ENCODE measurements around the gene PLEKHG4. TPM values are rescaled to one million over a fixed set of nuclear protein-coding genes. Genes with fewer than 3 reads are reported as not detected.

The PLEKHG4 gene
- total RNA-seq, 1 experiment from 2014 or later = 2.5 TPM

DNA sequence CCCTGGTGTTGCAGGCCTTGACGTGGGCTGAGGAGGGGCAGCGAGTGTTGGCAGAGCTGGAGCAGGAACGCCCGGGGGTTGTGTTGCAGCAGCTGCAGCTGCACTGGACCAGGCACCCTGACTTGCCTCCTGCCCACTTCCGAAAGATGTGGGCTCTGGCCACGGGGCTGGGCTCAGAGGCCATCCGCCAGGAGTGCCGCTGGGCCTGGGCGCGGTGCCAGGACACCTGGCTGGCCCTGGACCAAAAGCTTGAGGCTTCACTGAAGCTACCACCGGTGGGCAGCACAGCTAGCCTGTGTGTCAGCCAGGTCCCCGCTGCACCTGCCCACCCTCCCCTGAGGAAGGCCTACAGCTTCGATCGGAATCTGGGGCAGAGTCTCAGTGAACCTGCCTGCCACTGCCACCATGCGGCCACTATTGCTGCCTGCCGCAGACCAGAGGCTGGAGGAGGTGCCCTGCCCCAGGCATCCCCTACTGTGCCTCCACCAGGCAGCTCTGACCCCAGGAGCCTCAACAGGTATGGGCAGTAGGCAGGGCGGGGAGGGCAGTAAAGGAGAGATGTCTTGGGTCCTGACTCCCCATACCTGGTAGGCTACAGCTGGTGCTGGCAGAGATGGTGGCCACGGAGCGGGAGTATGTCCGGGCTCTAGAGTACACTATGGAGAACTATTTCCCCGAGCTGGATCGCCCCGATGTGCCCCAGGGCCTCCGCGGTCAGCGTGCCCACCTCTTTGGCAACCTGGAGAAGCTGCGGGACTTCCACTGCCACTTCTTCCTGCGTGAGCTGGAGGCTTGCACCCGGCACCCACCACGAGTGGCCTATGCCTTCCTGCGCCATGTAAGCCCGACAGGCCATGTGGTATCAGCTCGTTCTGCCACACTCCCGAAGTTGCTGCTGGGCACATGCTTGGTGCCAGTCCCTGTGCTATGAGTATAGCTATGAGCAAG is 5.6 kb downstream of the PLEKHG4 start:
- peak; percentile 50 for DNase-seq (ENCODE audit: low read depth)

DNA sequence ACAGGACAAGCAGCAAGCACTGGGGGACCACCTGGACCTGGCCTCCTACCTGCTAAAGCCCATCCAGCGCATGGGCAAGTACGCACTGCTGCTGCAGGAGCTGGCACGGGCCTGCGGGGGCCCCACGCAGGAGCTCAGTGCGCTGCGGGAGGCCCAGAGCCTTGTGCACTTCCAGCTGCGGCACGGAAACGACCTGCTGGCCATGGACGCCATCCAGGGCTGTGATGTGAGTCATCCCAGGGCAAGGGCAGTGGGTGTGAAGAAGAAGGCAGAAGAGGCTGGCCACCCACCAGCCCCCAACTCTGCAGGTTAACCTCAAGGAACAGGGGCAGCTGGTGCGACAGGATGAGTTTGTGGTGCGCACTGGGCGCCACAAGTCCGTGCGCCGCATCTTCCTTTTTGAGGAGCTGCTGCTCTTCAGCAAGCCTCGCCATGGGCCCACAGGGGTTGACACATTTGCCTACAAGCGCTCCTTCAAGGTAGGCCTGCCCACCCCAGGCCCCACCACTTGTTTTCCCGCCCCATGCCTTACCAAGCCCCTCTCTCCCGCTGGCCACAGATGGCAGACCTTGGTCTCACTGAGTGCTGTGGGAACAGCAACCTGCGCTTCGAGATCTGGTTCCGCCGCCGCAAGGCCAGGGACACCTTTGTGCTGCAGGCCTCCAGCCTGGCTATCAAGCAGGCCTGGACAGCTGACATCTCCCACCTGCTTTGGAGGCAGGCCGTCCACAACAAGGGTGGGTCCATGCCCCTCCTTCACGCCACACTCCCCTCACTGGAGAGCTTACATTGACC is 7.3 kb downstream of the PLEKHG4 start:
- peak; percentile 80 for DNase-seq (ENCODE audit: low read depth)

DNA sequence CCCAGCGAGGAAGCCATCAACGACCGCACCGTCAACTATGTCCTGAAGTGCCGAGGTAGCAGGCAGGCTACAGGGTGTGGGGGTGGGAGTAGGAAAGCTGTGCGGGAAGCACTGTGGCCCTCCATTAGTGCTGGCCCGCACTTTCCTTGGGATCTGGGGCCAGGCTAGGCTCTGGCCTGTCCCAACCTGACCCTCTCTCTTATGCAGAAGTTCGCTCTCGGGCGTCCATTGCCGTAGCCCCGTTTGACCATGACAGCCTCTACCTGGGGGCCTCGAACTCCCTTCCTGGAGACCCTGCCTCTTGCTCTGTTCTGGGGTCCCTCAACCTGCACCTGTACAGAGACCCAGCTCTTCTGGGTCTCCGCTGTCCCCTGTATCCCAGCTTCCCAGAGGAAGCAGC is 8.6 kb downstream of the PLEKHG4 start:
- no peak for DNase-seq (ENCODE audit: low read depth)

DNA sequence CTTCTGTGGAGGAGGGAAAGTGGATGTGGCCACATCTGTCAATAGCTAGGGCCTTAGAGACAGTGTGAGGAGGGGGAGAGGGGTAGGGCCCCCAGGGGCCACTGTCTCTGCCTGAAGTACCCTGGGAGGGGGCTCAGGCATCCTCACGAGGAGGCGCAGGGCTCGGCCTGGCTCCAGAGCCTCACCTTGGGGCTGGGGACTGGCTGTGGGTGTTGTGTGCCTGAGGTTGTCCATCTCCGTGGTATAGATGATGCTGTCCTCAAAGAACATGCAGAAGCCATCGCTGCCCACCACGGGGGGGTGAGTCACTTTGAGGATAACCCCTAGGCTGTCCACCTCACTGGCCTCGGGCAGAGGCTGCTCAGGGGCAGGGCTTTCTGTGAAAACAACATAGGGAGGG is 12.1 kb downstream of the PLEKHG4 start:
- no peak for DNase-seq (ENCODE audit: low read depth)

DNA sequence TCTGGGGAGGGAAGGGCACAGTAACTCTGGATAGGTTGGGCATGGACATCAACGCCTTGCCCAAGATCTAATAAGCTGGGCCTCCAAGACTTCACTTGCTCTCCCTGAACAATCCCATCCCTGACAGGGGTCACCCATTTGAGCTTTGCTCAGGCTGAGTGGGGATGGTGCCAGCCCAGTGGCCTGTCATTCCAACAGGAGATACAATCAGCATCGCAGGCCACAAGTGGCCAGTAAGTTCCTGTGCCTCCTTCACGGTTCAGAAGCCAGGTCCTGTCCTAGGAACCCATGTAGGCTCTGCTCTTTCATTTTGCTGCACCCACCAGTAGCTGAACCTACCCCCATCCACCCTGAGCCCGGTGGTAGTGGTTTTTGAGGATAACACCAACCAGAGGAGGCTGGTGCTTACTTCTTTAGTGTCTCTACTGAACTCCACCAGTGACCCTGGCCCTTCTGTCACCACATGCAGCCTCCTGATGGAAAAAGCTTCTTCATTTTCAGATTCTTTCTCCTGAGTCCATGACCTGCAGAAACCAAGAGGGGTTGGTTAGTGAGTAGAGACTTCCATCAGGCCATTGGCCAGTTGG is 14.9 kb downstream of the PLEKHG4 start:
- DNase-seq (ENCODE audit: low read depth) = no peak

DNA sequence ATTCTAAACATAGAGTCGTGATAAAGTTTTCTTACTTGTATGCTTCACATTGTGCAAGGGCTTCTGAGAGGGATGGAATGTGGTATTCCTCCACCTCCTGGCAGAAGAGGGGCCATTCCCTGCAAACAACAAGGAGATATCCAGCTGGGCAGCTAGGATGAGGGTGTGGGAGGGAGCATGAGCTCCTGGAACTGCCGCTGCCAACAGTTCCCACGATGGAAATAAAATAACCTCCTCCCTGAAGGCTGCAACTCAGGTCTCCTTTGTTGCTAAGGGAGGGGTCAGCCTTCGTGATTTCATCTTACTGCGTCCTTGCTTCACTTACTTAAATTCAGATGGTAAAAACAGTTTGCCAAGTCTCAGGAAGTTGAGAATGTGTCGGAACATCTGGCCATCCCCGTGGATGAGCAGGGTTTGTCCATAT is 15.6 kb downstream of the PLEKHG4 start:
- DNase-seq (ENCODE audit: low read depth) = no peak

DNA sequence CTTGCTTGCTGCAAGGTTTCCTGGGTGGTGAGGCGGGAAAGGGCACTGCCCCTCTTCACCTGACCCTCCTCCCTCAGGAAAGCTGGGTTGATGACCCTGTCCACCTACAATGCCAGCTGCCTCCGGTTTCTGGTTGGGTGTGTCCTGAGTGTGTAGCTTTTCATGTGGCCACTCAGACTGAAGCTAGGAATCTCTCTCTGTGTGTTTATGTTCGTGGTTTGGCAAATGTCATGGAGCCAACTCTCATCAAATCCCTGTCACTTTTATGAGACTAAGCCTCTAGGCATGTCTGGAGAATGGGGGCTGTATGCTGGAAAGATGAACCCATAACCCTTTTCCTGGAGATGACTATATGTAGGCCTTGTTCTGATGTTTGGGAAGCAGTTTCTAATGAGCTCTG is 17.1 kb downstream of the PLEKHG4 start:
- peak; percentile 92 for DNase-seq (ENCODE audit: low read depth)

DNA sequence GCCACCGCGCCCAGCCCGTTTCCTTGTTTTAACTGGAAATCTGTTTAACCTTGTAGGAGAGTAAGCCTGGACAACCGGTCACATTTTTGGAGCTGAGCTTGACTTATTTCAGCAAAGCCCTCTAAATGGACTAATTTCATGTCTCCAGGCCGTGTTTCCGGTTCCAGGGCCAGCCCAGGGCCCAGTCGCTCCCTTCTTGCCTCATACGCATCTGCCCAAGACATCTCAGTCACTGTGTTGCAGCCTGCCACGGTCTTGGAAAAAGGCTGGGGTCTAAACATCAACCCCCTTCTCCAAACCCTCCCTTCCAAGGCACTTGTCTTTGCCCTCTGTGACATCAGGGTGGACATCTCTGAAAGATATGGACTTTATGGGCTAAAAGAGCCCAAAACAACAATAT is 18.9 kb downstream of the PLEKHG4 start:
- DNase-seq (ENCODE audit: low read depth) = no peak

DNA sequence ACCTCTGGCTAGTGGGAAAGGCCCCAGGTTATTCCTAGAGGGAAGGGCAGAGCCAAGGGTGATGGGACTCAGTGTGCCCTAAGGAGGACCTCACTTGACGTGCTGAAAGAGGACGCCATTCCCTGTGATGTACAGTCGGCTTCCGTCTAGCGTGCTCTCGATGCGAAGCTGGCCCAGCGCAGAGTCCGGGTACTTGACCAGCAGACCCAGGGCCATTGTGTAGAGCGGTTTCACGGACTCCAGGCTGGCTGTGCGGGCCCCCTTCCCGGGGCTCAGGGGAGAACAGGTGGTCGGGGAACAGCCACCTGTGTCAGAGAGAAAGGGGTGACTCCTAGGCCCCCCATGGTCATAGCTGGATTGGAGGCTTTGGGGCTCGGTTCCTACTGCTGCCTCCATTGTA is 19.9 kb downstream of the PLEKHG4 start:
- no peak for DNase-seq (ENCODE audit: low read depth)

DNA sequence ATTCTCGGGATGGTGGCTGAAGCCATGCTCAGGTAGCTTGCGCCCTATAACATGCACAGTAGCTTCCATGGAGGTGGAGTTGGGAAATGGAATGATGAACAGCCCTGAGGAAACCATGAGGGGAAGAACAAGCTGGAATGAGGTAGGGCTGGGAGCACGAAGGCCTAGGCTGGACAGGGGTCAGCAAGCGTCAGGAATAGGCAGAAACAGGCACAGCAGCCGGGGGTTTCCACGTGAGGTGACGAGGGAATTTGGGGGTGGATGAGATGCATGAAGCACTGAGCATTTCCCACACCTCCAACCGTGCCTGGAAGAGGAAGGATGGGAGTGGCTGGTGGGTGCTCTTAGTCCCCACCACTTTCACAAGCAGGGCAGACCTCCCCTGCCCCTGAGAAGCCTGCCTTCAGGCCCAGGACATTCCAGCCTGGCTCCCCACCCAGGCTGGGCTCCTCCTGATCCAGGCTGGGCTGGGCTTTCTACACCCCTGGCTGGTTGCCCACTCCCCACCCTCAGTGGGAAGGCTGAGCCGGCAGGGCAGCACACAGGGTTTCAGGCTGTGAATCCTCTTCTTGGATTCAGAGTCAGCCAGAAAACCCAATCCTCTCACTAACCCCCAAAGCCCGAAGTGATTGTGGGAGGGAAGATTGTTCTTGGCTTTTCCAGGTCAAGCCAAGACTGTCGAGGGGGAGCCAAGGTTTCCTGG is 21.9 kb downstream of the PLEKHG4 start:
- no peak for DNase-seq (ENCODE audit: low read depth)

DNA sequence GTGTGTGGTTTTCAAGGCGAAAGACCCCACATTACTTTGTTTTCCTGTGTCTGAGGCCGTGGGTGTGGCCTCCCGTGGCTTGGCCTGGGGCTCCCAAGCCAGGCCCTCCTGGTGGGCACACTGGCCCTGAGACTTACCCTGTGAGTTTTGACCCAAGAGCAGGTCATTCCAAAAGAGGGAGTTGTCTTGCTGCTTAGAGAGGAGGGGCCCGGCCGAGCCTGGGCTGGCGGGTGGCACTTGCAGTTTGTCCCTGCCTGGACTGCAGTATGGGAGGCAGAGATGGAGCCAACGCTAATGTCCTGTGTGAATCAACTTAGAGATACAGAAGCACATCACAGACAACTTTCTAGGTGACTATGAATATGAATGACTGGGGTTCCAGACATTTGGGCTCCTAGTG is 22.7 kb downstream of the PLEKHG4 start:
- no peak for DNase-seq (ENCODE audit: low read depth)

DNA sequence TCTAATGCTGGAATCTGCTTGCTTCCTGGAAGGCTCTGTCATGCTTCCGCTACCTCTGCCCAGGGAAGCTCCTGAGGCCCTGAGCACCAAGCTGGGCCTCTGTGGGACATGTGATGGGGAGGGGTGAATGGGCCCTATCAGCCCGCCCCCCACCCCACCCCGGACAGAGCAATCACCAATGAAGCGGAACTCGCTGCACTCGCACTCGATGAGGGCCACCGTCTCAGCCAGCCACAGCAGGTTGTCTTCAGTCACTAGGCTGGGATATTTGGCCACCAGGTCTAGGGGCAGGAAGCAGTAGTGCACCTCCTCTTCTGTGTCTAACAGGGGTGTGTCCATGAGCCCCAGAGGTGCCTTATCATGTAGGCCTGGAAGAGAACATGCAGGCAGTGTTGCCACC is 23.6 kb downstream of the PLEKHG4 start:
- DNase-seq (ENCODE audit: low read depth) = no peak

DNA sequence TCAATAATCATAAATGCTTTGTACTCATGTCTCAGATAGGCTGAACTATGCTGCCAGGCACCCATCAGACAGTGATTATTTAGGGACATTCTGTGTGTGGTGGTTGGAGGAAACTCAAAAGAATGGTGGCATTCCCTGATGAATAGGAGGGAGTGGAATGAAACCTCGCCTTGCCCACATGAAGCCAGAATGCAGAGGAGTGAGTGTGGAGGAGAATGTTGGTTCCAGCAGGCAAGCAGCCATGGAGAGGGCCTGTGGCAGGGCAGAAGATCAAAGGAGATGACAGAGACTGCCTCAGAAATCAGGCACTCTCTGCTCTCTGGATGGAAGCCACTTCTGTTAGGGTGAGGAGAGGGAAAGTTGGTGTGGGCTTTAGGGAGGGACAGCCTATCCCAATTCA is 24.7 kb downstream of the PLEKHG4 start:
- peak; percentile 24 for DNase-seq (ENCODE audit: low read depth)

DNA sequence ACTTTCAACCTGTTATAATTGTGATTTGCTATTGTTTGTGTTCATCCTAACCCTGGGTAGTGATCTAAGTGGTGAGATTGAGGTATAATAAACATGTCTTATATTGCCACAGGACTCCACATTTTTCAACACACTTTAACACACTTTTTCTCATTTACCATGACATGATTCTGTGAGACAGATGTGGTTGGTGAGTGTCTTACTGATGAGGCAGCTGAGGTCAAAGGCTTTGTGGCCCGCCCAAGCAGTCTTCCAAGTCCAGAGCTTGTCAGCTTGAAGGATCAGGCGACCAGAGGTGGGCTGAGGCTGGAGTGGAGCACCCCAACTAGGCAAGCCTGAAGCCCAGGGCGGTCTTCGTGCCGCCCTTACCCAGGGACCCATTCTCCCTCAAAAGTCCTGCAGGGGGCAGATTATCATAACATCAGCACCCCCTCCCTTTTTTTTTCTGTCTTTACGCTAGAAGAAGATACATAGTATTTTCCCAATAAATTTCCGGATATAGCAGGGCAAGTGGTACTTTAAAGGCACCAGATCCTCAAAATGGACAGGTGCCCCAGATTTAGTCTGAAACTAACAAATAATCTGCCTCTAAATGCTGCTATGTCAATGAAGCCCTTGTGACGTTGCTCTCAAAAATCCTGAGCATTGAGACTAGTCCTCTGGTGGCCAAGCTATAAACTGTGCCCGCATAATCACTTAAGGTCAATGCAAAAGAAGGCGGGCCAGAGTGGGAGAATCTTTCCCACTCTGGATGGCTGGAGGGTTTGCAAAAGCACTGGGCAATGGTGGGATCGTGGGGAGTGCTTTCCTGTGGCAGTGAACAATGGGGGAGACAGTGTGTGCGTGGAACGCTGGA is 26.1 kb downstream of the PLEKHG4 start:
- DNase-seq (ENCODE audit: low read depth) = no peak

DNA sequence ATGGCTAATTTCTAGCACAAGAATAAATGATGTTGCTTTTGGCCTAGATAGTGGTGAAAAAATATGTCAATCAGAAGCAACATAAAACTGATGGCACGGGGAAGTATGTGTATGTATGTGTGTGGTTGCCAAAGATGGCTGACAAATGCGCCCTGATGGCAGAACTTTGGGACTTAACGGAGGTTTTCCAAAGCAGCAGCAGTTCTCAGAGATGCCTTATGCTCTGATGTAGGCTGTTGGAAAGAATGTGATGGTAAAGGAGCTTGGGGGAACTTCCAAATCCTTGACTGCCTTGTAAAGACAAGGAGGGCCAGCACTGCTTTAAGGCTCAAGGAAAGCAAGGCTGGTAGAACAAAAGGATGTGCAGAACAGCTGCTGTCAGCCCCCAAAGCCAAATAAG is 31.2 kb downstream of the PLEKHG4 start:
- DNase-seq (ENCODE audit: low read depth) = no peak

DNA sequence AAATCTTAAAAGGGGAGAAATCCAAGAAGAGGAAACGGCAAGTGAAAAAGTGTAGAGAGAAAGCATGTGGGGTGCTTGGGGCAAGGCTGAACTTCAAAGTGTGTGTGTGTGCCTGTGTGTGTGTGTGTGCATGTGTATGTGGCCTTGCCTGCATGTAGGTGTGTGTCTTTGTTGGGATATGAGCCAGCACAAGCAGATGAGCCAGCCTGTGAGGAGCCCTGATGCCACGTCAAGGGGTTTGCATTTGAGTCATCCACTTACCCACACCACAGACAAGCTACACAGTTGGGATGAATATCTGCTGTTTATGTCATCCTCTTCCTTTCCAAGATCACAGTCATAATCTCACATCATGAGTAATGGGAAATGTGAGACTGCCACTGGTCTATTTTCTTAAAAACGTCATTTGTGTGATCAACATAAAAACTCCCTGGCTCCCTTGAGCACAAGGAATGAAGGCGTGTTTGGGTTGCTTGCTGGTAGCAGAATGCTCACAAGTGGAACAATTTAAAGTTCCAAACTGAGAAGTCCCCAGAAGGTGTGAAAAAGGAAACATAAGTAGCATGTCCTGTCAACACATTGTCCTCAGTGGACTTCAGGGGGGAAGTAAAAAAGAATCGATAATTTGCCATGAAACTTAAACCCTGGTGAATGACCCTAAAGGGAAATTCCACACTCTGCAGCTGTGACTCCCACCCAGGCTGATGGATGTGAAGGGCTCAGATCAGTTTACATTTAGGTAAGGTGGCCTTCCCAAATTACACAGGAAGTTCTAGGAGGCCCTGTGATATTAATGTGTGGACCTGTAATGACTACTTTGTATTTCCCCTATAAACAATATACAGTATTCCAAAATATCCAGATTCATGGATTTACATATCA is 32.5 kb downstream of the PLEKHG4 start:
- DNase-seq (ENCODE audit: low read depth) = peak; percentile 100

DNA sequence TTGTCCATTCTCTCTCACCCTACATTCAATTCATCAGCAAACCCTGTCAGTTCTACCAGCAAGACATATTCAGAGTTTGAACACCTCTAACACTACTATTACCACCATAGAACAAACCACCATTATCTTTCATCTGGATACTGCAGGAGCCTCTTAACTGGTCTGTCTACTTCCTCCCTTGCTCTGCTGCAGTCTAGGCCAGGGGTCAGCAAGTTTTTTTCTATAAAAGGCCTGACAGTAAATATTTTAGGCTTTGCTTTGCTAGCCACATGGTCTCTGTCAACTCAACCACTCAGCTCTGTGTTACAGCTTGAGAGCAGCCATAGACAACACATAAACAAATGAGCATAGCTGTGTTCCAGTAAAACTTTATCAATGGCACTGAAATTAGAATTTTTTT is 33.4 kb downstream of the PLEKHG4 start:
- DNase-seq (ENCODE audit: low read depth) = peak; percentile 53

DNA sequence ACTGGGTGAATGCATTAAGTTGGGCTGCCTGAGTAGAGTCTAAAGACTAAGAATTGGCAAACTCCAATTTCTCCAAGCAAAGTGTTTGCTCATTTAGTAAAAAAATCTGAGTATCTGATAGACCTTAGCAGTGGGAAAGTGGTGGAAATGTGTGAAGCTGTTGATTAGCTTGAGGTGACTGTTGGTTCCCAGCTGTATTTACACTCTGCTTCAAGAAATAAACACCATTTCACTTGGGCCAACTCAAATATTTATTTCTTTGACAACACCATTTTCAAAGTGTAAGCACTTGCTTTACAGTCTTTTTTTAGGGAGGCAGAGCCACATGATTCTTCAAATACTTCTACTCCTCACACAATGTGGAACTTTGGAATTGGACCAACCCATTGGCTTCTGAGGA is 38.5 kb downstream of the PLEKHG4 start:
- DNase-seq (ENCODE audit: low read depth) = no peak

DNA sequence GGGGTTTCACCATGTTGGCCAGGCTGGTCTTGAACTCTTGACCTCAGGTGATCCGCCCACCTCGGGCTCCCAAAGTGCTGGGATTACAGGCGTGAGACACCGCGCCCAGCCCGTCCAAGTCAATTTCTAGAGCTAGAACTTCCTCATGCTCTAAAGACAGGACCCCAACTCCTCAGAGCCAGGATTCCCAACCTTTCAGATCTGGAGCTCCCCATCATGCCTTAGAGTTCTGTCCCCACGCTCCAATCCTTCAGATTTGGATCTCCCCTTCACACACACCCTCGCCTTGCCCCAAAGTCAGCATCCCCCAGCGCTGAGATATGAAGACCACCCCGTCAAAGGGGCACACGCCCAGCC is 46.8 kb downstream of the PLEKHG4 start:
- no peak for DNase-seq (ENCODE audit: low read depth)

Measured in M059J (cell line).